K562 (cell line): Measurements from ENCODE around the gene APOL3. TPM values are rescaled to one million over a fixed set of nuclear protein-coding genes. Genes with fewer than 3 reads are reported as not detected.

Experiments used
- ARNT ChIP-seq, 2 experiments: fragments of 450-650 bp; IDR thresholded peaks; 2 replicates each; pipeline ENCODE4 v1.6.1; 2016; ENCODE audit warnings: mild to moderate bottlenecking in 1 of 2
- CCAR2 ChIP-seq: fragments of 200-400 bp; formaldehyde crosslinking; IDR thresholded peaks from 2 replicates; pipeline ENCODE4 v1.6.1; 2017; ENCODE audit warnings: mild to moderate bottlenecking, low read depth, low read length
- FOXM1 ChIP-seq, 2 experiments: fragments of 450-650 bp in 1 of 2; sonication (generic) in 1 of 2; formaldehyde crosslinking in 1 of 2; IDR thresholded peaks; 2 replicates each; pipeline versions ENCODE4 v1.6.1 to v1.9.0; 2017 to 2022; ENCODE audit warnings: low read depth in 2 of 2, mild to moderate bottlenecking in 2 of 2, missing genetic modification reagents in 1 of 2, moderate library complexity in 1 of 2
- IRF2 ChIP-seq: sonication (generic); formaldehyde crosslinking; IDR thresholded peaks from 2 replicates; pipeline ENCODE4 v1.8.1; 2022; ENCODE audit warnings: mild to moderate bottlenecking, missing genetic modification reagents
- KLF1 ChIP-seq: fragments of 450-650 bp; IDR thresholded peaks from 2 replicates; pipeline ENCODE4 v1.6.1; 2016; ENCODE audit warnings: missing genetic modification characterization, missing compliant biosample characterization
- LARP7 ChIP-seq: fragments of 450-650 bp; IDR thresholded peaks from 2 replicates; pipeline ENCODE4 v1.6.1; 2016
- NCOA1 ChIP-seq: fragments of 450-650 bp; IDR thresholded peaks from 2 replicates; pipeline ENCODE4 v1.6.1; 2016; ENCODE audit warnings: low read depth
- NR2C2 ChIP-seq, 2 experiments: fragments of 200-800 bp in 1 of 2; sonication (Bioruptor generic) in 1 of 2; sonication (generic) in 1 of 2; formaldehyde crosslinking in 1 of 2; IDR thresholded peaks; 2 replicates each; pipeline versions ENCODE4 v1.6.1 to v1.8.0; 2016 to 2022; ENCODE audit warnings: mild to moderate bottlenecking in 1 of 2, missing compliant biosample characterization in 1 of 2, missing genetic modification characterization in 1 of 2, missing genetic modification reagents in 1 of 2
- POLR3G ChIP-seq: IDR thresholded peaks from 2 replicates; pipeline ENCODE4 v1.6.1; 2011; ENCODE audit not compliant: insufficient read length, insufficient replicate concordance; ENCODE audit errors: extremely low read depth
- RHOXF2B ChIP-seq: fragments of 250-450 bp; sonication (Bioruptor Pico); conservative IDR thresholded peaks from 2 replicates; pipeline ENCODE4 v1.5.1; 2021
- SETDB1 ChIP-seq: IDR thresholded peaks from one replicate; pipeline ENCODE4 v1.6.1; 2012; ENCODE audit warnings: low read length, control low read depth, inconsistent platforms
- SRSF1 ChIP-seq: fragments of 200-400 bp; formaldehyde crosslinking; IDR thresholded peaks from 2 replicates; pipeline ENCODE4 v1.6.1; 2017; ENCODE audit warnings: mild to moderate bottlenecking, low read depth, low read length, moderate library complexity
- STAT5B ChIP-seq: fragments of 250-450 bp; sonication (Bioruptor Pico); IDR thresholded peaks from 2 replicates; pipeline ENCODE4 v1.8.0; 2021; ENCODE audit warnings: mild to moderate bottlenecking, inconsistent platforms
- SUPT5H ChIP-seq: fragments of 450-650 bp; IDR thresholded peaks from 2 replicates; pipeline ENCODE4 v1.6.1; 2016
- ZNF445 ChIP-seq: fragments of 250-450 bp; sonication (Bioruptor Pico); IDR thresholded peaks from 2 replicates; pipeline ENCODE4 v1.4.0; 2020; ENCODE audit warnings: low read depth, mild to moderate bottlenecking, moderate library complexity
- ZNF830 ChIP-seq: fragments of 250-450 bp; sonication (Bioruptor Pico); IDR thresholded peaks from 2 replicates; pipeline ENCODE4 v1.5.0; 2021; ENCODE audit warnings: mild to moderate bottlenecking
- polyA plus RNA-seq, 8 experiments: library from polyadenylated mRNA; depleted of rRNA in 4 of 8; stranded (reverse) in 5 of 8; unstranded in 3 of 8; fragments of >200 nt; fragmentation: Nextera tagmentation in 2 of 8; fragmentation: Illumina TruSeq in 1 of 8; extraction: Ambion mirVana in 2 of 8; extraction: Trizol in 1 of 8; gene quantifications; 2 replicates each; pipeline versions ENCODE4 v1.2.1 to v1.2.3, GENCODE V29; 2011 to 2014; ENCODE audit warnings: inconsistent platforms in 1 of 8, missing spikeins in 1 of 8
- total RNA-seq, 7 experiments: library from RNA; depleted of rRNA in 6 of 7; stranded (reverse); fragments of >200 nt in 6 of 7; fragmentation: Illumina TruSeq in 2 of 7; extraction: Trizol in 2 of 7; gene quantifications; 2 replicates each; pipeline versions ENCODE4 v1.2.1 to v1.2.3, GENCODE V29; 2011 to 2021; ENCODE audit warnings: low replicate concordance in 1 of 7
- TF ChIP-seq, protein P1 (sequence below): fragments of 450-650 bp; formaldehyde crosslinking; IDR thresholded peaks from 2 replicates; pipeline ENCODE4 v1.4.0; 2020; ENCODE audit warnings: mild to moderate bottlenecking
- TF ChIP-seq, protein P2 (sequence below): fragments of 450-650 bp; IDR thresholded peaks from 2 replicates; pipeline ENCODE4 v1.6.1; 2016; ENCODE audit warnings: borderline replicate concordance
- TF ChIP-seq, protein P3 (sequence below): fragments of 450-650 bp; IDR thresholded peaks from 2 replicates; pipeline ENCODE4 v1.6.1; 2018; ENCODE audit not compliant: partially characterized antibody

Gene APOL3
- total and polyA plus RNA-seq, 9 of the 15 experiments (the other 6 are each of a cell fraction or from before 2014, with no cell fraction given): 0.25 to 1.1 (median 0.56) TPM; not detected in 1

DNA sequence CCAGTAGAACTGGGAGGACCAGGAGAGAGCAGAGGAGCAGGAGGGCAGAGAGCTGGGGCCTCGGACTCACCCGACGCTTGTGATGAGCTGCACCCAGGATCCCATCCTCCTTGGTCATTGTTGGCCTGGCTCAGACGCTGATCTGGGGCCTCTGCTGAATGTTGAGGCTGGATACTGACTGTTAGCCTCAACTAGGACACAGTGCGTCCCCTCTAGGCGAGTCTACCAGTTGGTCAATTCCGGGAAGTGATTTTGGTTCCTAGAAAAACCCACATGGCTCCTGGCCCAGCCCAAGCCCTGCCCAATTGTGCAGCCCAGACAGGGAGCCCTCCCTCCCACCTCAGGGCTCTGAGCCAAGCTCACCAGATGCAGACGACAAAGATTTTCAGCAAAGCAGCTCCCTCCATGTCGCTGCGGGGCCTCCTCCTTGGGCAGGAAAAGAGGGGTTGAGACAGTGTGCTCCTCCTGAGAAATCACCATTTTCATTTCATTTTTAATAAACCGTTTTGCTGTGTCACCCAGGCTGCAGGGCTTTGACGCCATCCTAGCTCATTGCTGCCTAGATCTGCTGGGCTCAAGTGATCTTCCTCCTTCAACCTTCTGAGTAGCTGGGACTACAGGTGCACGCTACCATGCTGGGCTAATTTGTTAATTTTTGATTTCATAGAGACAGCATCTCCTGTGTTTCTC is 41.2 kb upstream of the APOL3 start, which contains the start of gene APOL4 (continued):
- TF ChIP-seq, protein P1, sequence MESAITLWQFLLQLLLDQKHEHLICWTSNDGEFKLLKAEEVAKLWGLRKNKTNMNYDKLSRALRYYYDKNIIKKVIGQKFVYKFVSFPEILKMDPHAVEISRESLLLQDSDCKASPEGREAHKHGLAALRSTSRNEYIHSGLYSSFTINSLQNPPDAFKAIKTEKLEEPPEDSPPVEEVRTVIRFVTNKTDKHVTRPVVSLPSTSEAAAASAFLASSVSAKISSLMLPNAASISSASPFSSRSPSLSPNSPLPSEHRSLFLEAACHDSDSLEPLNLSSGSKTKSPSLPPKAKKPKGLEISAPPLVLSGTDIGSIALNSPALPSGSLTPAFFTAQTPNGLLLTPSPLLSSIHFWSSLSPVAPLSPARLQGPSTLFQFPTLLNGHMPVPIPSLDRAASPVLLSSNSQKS (CRISPR knock-in tag): no peak
- TF ChIP-seq LARP7: no peak
- TF ChIP-seq ZNF830 (CRISPR knock-in tag): no peak
- TF ChIP-seq, protein P2, sequence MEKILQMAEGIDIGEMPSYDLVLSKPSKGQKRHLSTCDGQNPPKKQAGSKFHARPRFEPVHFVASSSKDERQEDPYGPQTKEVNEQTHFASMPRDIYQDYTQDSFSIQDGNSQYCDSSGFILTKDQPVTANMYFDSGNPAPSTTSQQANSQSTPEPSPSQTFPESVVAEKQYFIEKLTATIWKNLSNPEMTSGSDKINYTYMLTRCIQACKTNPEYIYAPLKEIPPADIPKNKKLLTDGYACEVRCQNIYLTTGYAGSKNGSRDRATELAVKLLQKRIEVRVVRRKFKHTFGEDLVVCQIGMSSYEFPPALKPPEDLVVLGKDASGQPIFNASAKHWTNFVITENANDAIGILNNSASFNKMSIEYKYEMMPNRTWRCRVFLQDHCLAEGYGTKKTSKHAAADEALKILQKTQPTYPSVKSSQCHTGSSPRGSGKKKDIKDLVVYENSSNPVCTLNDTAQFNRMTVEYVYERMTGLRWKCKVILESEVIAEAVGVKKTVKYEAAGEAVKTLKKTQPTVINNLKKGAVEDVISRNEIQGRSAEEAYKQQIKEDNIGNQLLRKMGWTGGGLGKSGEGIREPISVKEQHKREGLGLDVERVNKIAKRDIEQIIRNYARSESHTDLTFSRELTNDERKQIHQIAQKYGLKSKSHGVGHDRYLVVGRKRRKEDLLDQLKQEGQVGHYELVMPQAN: no peak
- TF ChIP-seq CCAR2: no peak
- TF ChIP-seq FOXM1 (IDR thresholded peaks at IDR 0.05; ENCODE audit: low read depth): no peak
- TF ChIP-seq FOXM1 (CRISPR knock-in tag; IDR thresholded peaks at IDR 0.05; ENCODE audit: low read depth): no peak
- TF ChIP-seq RHOXF2B: no peak
- no peak for TF ChIP-seq ZNF445 (CRISPR knock-in tag)
- no peak for TF ChIP-seq SETDB1
- TF ChIP-seq POLR3G: no peak
- 0 out of 2 replicates have a peak, but pooled peaks have one; percentile 41 for TF ChIP-seq SUPT5H
- TF ChIP-seq ARNT (IDR thresholded peaks at IDR 0.05): no peak
- TF ChIP-seq, protein P3, sequence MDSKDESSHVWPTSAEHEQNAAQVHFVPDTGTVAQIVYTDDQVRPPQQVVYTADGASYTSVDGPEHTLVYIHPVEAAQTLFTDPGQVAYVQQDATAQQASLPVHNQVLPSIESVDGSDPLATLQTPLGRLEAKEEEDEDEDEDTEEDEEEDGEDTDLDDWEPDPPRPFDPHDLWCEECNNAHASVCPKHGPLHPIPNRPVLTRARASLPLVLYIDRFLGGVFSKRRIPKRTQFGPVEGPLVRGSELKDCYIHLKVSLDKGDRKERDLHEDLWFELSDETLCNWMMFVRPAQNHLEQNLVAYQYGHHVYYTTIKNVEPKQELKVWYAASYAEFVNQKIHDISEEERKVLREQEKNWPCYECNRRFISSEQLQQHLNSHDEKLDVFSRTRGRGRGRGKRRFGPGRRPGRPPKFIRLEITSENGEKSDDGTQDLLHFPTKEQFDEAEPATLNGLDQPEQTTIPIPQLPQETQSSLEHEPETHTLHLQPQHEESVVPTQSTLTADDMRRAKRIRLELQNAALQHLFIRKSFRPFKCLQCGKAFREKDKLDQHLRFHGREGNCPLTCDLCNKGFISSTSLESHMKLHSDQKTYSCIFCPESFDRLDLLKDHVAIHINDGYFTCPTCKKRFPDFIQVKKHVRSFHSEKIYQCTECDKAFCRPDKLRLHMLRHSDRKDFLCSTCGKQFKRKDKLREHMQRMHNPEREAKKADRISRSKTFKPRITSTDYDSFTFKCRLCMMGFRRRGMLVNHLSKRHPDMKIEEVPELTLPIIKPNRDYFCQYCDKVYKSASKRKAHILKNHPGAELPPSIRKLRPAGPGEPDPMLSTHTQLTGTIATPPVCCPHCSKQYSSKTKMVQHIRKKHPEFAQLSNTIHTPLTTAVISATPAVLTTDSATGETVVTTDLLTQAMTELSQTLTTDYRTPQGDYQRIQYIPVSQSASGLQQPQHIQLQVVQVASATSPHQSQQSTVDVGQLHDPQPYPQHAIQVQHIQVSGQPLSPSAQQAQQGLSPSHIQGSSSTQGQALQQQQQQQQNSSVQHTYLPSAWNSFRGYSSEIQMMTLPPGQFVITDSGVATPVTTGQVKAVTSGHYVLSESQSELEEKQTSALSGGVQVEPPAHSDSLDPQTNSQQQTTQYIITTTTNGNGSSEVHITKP: peak; percentile 97
- no peak for TF ChIP-seq STAT5B (CRISPR knock-in tag)
- TF ChIP-seq NCOA1: no peak
- no peak for TF ChIP-seq NR2C2 (CRISPR knock-in tag; IDR thresholded peaks at IDR 0.05)
- no peak for TF ChIP-seq NR2C2 (tag; IDR thresholded peaks at IDR 0.05)
- no peak for TF ChIP-seq SRSF1
- TF ChIP-seq KLF1 (tag): no peak
- TF ChIP-seq IRF2 (CRISPR knock-in tag): no peak
